ENCODE results near the gene PRR5.

Gene PRR5

GRCh38 chr22:44748524-44748923 lies 46.5 kb downstream of the PRR5 start:
- H3K79me2 ChIP-seq (ENCODE audit: control insufficient read depth, insufficient read depth, low read length, unreplicated experiment) = no peaks in the 10 kb centered on the region
- H3K4me1 ChIP-seq (ENCODE audit: control insufficient read depth, insufficient read depth, low read length, unreplicated experiment) = no peaks in the 10 kb centered on the region
- no peak overlapping the region for H2AFZ ChIP-seq (ENCODE audit: low read length, unreplicated experiment)
- H3K27me3 ChIP-seq (ENCODE audit: insufficient read depth, low read length) = peaks cover 23% of the 10 kb centered on the region; the same call in 1 of the 2 replicates
- H3K27ac ChIP-seq (ENCODE audit: low read depth, low read length) = no peak overlapping the region
- H3K36me3 ChIP-seq (ENCODE audit: insufficient read depth, low read length) = no peaks in the 10 kb centered on the region
- H3K4me3 ChIP-seq (ENCODE audit: low read depth, low read length) = no peak overlapping the region

GRCh38 chr22:44750481-44750880 lies 48.5 kb downstream of the PRR5 start:
- no peak overlapping the region for H3K4me3 ChIP-seq (ENCODE audit: low read depth, low read length)
- H3K36me3 ChIP-seq (ENCODE audit: insufficient read depth, low read length) = no peaks in the 10 kb centered on the region
- no peak overlapping the region for H2AFZ ChIP-seq (ENCODE audit: low read length, unreplicated experiment)
- peaks cover 28% of the 10 kb centered on the region; the same call in 1 of the 2 replicates for H3K27me3 ChIP-seq (ENCODE audit: insufficient read depth, low read length)
- H3K79me2 ChIP-seq (ENCODE audit: control insufficient read depth, insufficient read depth, low read length, unreplicated experiment) = no peaks in the 10 kb centered on the region
- H3K27ac ChIP-seq (ENCODE audit: low read depth, low read length) = no peak overlapping the region
- H3K4me1 ChIP-seq (ENCODE audit: control insufficient read depth, insufficient read depth, low read length, unreplicated experiment) = no peaks in the 10 kb centered on the region

GRCh38 chr22:44752285-44753188 lies 50.5 kb downstream of the PRR5 start, which contains the start of gene ARHGAP8:
Gene ARHGAP8, plus strand, starts transcription at chr22:44752575. Its CDS starts 33,953 bp downstream, at chr22:44786528.
- peaks cover 19% of the 10 kb centered on the region; the same call in 1 of the 2 replicates for H3K27me3 ChIP-seq (ENCODE audit: insufficient read depth, low read length)
- H3K36me3 ChIP-seq (ENCODE audit: insufficient read depth, low read length) = no peaks in the 10 kb centered on the region
- no peak within 1 kb of the TSS for H3K4me3 ChIP-seq (ENCODE audit: low read depth, low read length)
- H3K27ac ChIP-seq (ENCODE audit: low read depth, low read length) = no peak within 1 kb of the TSS
- no peaks in the 10 kb centered on the region for H3K4me1 ChIP-seq (ENCODE audit: control insufficient read depth, insufficient read depth, low read length, unreplicated experiment)
- H3K79me2 ChIP-seq (ENCODE audit: control insufficient read depth, insufficient read depth, low read length, unreplicated experiment) = no peaks in the 10 kb centered on the region
- no peak within 1 kb of the TSS for H2AFZ ChIP-seq (ENCODE audit: low read length, unreplicated experiment)

GRCh38 chr22:44753189-44754042 lies 51.4 kb downstream of the PRR5 start:
- Histone ChIP-seq H3K79me2 (ENCODE audit: control insufficient read depth, insufficient read depth, low read length, unreplicated experiment) (no peaks in the 10 kb centered on the region), H3K4me1 (ENCODE audit: control insufficient read depth, insufficient read depth, low read length, unreplicated experiment) (peaks cover under 1% of the 10 kb centered on the region)

GRCh38 chr22:44754998-44755397 lies 53.0 kb downstream of the PRR5 start:
- H3K36me3 ChIP-seq (ENCODE audit: insufficient read depth, low read length) = no peaks in the 10 kb centered on the region
- no peak overlapping the region for H3K27ac ChIP-seq (ENCODE audit: low read depth, low read length)
- H3K4me1 ChIP-seq (ENCODE audit: control insufficient read depth, insufficient read depth, low read length, unreplicated experiment) = peaks cover 3% of the 10 kb centered on the region
- peaks cover 19% of the 10 kb centered on the region; the same call in 1 of the 2 replicates for H3K27me3 ChIP-seq (ENCODE audit: insufficient read depth, low read length)
- no peak overlapping the region for H2AFZ ChIP-seq (ENCODE audit: low read length, unreplicated experiment)
- no peak overlapping the region for H3K4me3 ChIP-seq (ENCODE audit: low read depth, low read length)
- no peaks in the 10 kb centered on the region for H3K79me2 ChIP-seq (ENCODE audit: control insufficient read depth, insufficient read depth, low read length, unreplicated experiment)

More at GRCh38 chr22:44753189-44754042, 51.4 kb downstream of the PRR5 start:
- Histone ChIP-seq H3K27ac (ENCODE audit: low read depth, low read length) (no peak overlapping the region), H3K27me3 (ENCODE audit: insufficient read depth, low read length) (peaks cover 19% of the 10 kb centered on the region; the same call in 1 of the 2 replicates), H3K36me3 (ENCODE audit: insufficient read depth, low read length) (no peaks in the 10 kb centered on the region), H3K4me3 (ENCODE audit: low read depth, low read length) (no peak overlapping the region), H2AFZ (ENCODE audit: low read length, unreplicated experiment) (no peak overlapping the region)

- H3K4me3 ChIP-seq (ENCODE audit: low read depth, low read length) = no peak overlapping the region
- H3K79me2 ChIP-seq (ENCODE audit: control insufficient read depth, insufficient read depth, low read length, unreplicated experiment) = no peaks in the 10 kb centered on the region
- no peak overlapping the region for H3K27ac ChIP-seq (ENCODE audit: low read depth, low read length)
- H3K4me1 ChIP-seq (ENCODE audit: control insufficient read depth, insufficient read depth, low read length, unreplicated experiment) = peaks cover 3% of the 10 kb centered on the region
- no peaks in the 10 kb centered on the region for H3K36me3 ChIP-seq (ENCODE audit: insufficient read depth, low read length)
- H2AFZ ChIP-seq (ENCODE audit: low read length, unreplicated experiment) = no peak overlapping the region
- peaks cover 18% of the 10 kb centered on the region; the same call in 1 of the 2 replicates for H3K27me3 ChIP-seq (ENCODE audit: insufficient read depth, low read length)
These were observed 53.4 kb downstream of the PRR5 start for GRCh38 chr22:44755417-44755816.

- peaks cover 3% of the 10 kb centered on the region for H3K4me1 ChIP-seq (ENCODE audit: control insufficient read depth, insufficient read depth, low read length, unreplicated experiment)
- H3K36me3 ChIP-seq (ENCODE audit: insufficient read depth, low read length) = no peaks in the 10 kb centered on the region
- H2AFZ ChIP-seq (ENCODE audit: low read length, unreplicated experiment) = no peak overlapping the region
- no peak overlapping the region for H3K27ac ChIP-seq (ENCODE audit: low read depth, low read length)
- no peak overlapping the region for H3K4me3 ChIP-seq (ENCODE audit: low read depth, low read length)
- H3K79me2 ChIP-seq (ENCODE audit: control insufficient read depth, insufficient read depth, low read length, unreplicated experiment) = no peaks in the 10 kb centered on the region
- peaks cover 14% of the 10 kb centered on the region; the same call in 1 of the 2 replicates for H3K27me3 ChIP-seq (ENCODE audit: insufficient read depth, low read length)
These were observed 54.0 kb downstream of the PRR5 start for GRCh38 chr22:44755956-44756361.

- Histone ChIP-seq H2AFZ (ENCODE audit: low read length, unreplicated experiment) (no peak overlapping the region), H3K4me3 (ENCODE audit: low read depth, low read length) (no peak overlapping the region), H3K79me2 (ENCODE audit: control insufficient read depth, insufficient read depth, low read length, unreplicated experiment) (no peaks in the 10 kb centered on the region), H3K4me1 (ENCODE audit: control insufficient read depth, insufficient read depth, low read length, unreplicated experiment) (peaks cover 3% of the 10 kb centered on the region), H3K27ac (ENCODE audit: low read depth, low read length) (no peak overlapping the region), H3K36me3 (ENCODE audit: insufficient read depth, low read length) (no peaks in the 10 kb centered on the region), H3K27me3 (ENCODE audit: insufficient read depth, low read length) (peaks cover 7% of the 10 kb centered on the region; the same call in 1 of the 2 replicates)
These were observed 56.5 kb downstream of the PRR5 start for GRCh38 chr22:44758344-44758973.

- H3K4me3 ChIP-seq (ENCODE audit: low read depth, low read length) = no peak overlapping the region
- no peak overlapping the region for H3K27ac ChIP-seq (ENCODE audit: low read depth, low read length)
- no peaks in the 10 kb centered on the region for H3K79me2 ChIP-seq (ENCODE audit: control insufficient read depth, insufficient read depth, low read length, unreplicated experiment)
- no peaks in the 10 kb centered on the region for H3K36me3 ChIP-seq (ENCODE audit: insufficient read depth, low read length)
- peaks cover 1% of the 10 kb centered on the region; the same call in 1 of the 2 replicates for H3K27me3 ChIP-seq (ENCODE audit: insufficient read depth, low read length)
- no peak overlapping the region for H2AFZ ChIP-seq (ENCODE audit: low read length, unreplicated experiment)
- H3K4me1 ChIP-seq (ENCODE audit: control insufficient read depth, insufficient read depth, low read length, unreplicated experiment) = peaks cover 3% of the 10 kb centered on the region
These were observed 57.0 kb downstream of the PRR5 start for GRCh38 chr22:44759001-44759400.

Measured in ACC112 (cell line).